ENCODE data around the gene MCHR1.

DNA sequence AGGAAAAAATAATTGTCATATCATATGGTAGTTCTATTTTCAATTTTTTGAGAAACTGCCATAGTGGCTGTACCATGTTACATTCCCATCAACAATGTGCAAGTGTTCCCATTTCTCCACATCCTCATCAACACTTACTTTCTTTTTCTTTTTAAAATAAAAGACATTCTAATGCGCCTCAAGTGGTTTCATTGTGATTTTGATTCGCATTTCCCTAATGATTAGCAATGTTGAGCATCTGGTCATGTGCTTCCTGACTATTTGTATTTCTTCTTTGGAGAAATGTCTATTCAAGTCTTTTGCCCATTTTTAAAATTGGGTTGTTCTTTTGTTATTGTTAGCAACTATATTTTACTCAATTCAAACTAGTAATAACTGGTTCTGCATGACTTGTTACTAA, 8.4 kb downstream of the MCHR1 start:
- no peak for TF ChIP-seq POLR2A (IDR thresholded peaks at IDR 0.05; ENCODE audit: low read depth, low read length)
- TF ChIP-seq POLR2AphosphoS5 (IDR thresholded peaks at IDR 0.05; ENCODE audit: low read depth, low read length), result no peak
- TF ChIP-seq TAF1 (IDR thresholded peaks at IDR 0.05; ENCODE audit: borderline replicate concordance, low read depth, low read length), result no peak

Data from GM12892 (cell line).